Right ventricle myocardium inferior (tissue), 1 donor: ENCODE results near the gene SLC37A2. TPM values are rescaled to one million over a fixed set of nuclear protein-coding genes. Genes with fewer than 3 reads are reported as not detected.
"Not testable (repeated sequence)": the region's sequence is repeated elsewhere in the genome, so short reads cannot be mapped to it uniquely, and the experiment has no call there.

Experiments
- ATAC-seq: fragments of 200-7000 bp; cut with Tn5 transposase; one replicate; pipeline ENCODE4 v1.9.1; 2020; ENCODE audit warnings: mild to moderate bottlenecking, moderate library complexity
- DNase-seq: peaks from one replicate; pipeline ENCODE4 v3.0.0; 2021; ENCODE audit errors: missing footprints
- intact Hi-C: fragments of 100-400 bp; cut with DNase I; formaldehyde crosslinking; loops from one replicate; pipeline ENCODE4 v1.11.0; 2022
- total RNA-seq: library from RNA; stranded (reverse); fragmentation: NEBNext Ultra II Directional; extraction: Animal tissue kit (Norgen Biotek cat#: 25700); gene quantifications from one replicate; pipeline ENCODE4 v1.2.1, GENCODE V29; 2021
- donor health status: DM: no; HTN: yes; CAD: no; lungs with severe emphysema.

Gene SLC37A2
- total RNA-seq, 1 donor from 2014 or later, result 4.2 TPM

DNA sequence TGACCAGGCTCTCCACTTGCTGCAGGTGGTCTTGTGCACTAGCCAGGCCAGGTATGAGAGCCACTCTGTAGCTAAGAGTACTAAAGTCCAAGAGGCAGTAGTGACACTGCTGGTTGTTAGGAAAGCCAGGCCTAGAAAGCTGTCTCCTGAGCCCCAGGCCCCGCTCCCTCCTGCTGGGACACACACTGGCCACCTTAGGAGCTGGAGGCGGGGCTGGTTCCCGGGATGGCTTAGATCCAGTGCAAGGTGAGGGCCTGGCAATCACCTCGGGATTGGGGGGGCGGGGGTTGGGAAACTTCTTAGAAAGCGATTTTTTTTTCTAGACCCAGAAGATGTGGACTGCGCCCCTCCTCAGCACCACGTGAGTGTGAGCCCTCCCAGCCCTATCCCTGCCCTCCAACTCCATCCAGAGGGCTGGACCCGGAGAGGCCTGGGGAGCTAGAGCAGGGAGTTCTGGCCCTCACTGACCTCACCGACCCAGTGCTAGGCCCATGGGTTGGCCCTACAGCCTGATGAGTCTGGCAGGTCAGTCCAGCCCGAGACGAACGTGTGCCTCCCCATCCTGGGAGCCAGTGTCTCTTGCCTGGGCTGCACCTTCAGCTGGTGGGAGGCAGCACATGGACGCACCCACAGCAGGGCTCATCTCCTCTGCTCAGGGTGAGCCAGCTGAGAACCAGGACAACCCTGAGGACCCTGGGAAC lies 18.1 kb downstream of the SLC37A2 start:
- ATAC-seq, result no peak
- DNase-seq, result no peak
- intact Hi-C loops, result no loop called here

DNA sequence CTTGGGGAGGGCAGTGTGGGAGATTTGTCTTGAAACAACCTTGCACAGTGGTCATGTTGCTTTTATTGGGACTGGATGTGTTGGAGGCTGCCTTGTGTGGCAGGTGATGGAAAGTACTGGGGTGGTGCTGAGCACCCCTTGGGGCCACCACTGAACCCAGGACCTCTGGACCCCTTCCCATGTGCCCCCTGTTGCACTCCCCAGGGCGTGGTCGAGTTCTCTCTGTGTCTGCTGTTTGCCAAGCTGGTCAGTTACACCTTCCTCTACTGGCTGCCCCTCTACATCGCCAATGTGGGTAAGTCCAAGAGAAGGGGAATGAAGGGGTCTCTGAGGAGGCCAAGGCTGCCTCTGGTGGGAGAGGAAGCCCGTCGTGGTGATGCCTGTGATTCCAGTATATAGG lies 18.9 kb downstream of the SLC37A2 start:
- ATAC-seq, result no peak
- intact Hi-C loops, result no loop called here

DNA sequence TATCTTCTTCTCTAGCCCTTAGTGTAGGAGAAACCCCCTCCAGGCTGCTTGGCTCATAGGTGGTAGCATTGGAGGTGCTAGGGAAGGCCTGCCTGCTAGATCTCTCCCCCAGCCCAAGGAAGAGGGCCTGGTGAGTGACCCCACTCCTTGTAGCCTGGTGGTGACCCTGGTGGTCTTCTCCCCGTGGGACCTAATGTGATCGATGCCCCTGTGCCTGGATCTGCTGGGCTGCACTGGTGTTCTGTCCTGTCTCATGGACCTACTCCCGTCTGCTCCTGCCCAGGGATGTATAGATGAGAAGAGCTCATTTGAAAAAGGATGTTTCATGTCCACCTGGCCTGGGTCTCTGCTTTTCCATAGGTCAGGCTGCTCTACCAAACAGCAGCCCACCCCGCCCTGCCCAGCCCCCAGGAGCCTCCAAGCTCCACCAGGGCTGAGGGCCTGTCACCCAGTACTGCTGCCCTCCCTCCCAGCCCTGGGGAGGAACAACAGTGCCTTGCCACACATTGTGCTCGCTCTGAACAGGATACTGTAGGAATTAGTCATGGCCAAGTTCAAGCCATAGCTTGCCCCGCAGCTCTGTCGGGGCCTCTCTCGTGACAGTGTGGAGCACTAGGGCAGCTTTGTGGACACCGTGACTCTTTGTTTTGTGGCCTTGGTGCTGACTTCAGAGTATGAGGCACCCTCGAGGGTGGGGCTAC lies 19.7 kb downstream of the SLC37A2 start:
- DNase-seq, result no peak
- intact Hi-C loops, result no loop called here
- ATAC-seq, result no peak

More for the DNA sequence above, 18.9 kb downstream of the SLC37A2 start:
- no peak for DNase-seq

DNA sequence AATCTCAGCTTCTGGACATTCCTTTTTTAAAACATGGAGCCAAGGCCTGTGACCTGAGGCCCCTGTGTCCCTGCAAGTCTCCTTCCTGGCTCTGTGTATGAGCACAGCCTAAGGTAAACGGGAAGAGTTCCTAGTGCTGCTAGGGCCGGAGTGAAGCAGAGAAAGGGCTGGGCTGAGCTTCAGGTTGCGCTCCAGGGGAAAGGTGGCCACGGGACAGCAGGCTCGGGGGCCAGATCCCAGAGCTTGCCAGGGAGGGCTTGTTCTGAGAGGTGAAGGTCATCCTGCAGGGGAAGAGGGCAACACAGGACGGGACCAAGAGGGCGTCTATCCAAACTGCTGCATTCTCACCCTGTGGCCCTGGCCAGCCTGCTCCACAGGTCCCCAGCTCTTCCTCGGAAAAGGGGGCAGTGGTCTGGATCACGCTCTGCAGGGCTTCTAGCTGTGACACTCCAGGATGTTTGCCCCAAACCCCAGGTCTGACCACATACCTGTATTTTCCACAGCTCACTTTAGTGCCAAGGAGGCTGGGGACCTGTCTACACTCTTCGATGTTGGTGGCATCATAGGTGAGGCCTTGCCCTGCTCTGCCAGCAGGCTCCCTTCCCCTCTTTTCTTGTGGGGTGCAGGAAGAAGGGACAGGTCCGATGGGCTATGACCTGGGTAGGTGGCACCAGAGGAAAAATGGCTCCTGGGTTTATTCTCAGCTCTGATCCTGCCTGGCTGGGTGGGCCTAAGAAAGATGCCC lies 20.4 kb downstream of the SLC37A2 start:
- DNase-seq, result no peak
- intact Hi-C loops, result no loop called here
- ATAC-seq, result no peak

DNA sequence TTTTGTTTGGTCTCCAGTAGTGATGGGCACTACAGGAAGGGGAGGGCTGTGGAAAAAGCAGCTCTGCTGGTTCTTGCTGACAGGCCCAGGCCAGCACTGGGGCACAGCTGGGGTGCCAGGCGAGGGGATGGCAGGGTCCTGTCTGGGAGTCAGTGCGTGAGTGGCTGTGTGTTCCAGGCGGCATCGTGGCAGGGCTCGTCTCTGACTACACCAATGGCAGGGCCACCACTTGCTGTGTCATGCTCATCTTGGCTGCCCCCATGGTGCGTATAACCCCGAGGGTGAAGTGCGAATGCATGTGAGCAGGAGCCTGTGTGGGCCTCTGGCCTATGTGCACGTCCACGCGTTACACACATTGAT lies 20.9 kb downstream of the SLC37A2 start:
- intact Hi-C loops, result no loop called here
- ATAC-seq (no peak), DNase-seq (no peak)

DNA sequence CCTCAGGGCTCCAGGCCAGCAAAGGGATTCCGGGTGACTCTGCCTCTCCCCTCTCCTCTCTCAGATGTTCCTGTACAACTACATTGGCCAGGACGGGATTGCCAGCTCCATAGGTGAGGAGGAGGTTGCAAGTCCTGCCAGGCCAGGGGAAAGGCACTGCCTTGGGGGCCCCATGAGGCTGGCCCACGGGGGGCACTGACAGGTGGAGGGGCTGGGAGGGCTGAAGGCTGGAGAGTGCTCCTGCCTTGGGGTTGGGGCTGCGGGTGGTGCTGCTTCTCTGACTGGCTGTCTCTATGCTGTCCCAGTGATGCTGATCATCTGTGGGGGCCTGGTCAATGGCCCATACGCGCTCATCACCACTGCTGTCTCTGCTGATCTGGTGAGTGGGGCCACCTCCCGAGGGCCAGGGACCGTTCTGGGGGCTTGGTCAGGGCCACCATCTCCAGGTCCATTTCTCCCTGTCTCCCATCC lies 21.7 kb downstream of the SLC37A2 start:
- intact Hi-C loops, result no loop called here
- ATAC-seq (no peak), DNase-seq (no peak)

DNA sequence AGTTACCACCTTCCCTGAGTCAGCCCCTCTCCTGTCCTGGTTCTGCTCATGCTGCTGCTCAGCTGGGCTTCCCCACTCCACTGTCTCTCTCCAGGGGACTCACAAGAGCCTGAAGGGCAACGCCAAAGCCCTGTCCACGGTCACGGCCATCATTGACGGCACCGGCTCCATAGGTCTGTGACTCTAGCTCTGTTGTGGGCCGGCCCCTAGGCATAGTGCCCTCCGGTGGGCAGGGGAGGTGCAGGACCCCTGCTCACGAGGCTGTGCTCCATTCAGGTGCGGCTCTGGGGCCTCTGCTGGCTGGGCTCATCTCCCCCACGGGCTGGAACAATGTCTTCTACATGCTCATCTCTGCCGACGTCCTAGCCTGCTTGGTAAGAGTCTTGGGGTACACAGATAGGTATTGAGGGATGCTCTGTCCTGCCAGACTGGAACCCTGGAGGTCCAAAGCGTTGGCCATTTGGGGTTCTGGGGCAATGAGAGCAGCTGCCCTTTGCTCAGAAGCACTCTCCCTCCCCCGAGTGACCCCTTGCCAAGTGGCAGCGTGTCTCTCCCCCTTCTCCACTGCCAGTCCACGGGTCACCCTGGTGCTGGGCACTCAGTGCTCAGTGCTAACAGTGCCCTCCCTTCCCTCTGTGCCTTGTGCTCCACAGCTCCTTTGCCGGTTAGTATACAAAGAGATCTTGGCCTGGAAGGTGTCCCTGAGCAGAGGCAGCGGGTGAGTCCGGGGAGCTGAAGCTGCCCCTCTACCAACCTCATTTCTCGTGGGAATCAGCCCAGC lies 22.4 kb downstream of the SLC37A2 start:
- intact Hi-C loops, result no loop called here
- DNase-seq, result no peak
- no peak for ATAC-seq

DNA sequence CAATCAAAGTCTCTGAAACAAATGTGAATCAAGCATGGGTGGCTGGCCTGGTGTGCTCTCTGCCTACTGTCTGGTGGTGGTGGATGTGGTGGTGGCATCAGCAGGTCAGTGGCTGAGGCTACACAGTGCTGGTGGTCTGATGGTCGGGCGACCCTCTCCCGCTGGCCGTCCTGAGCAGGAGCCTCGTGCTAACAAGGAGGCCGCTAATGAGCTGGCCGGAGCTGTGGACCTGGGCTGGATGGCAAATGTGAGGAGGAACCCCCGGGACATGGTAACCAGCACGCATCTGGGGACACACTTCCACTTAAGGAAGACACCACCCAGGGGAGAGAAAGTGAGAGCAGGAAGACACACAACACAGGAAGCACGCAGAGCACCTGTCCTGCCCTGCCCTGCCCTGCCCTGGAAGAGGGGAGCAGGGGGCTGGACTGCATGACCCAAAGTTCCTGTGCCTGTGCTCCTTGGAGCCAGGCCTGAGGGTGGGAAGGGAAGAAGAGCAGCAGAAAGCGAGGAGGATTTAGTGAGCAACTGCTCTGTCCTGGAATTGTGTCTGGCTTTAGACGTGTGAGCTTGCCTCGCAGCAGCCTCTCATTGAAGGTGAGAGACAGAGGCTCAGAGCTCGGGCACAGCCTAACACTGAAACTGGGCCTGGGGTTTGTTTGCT lies 23.7 kb downstream of the SLC37A2 start:
- intact Hi-C loops, result no loop called here
- ATAC-seq, result no peak
- no peak for DNase-seq

DNA sequence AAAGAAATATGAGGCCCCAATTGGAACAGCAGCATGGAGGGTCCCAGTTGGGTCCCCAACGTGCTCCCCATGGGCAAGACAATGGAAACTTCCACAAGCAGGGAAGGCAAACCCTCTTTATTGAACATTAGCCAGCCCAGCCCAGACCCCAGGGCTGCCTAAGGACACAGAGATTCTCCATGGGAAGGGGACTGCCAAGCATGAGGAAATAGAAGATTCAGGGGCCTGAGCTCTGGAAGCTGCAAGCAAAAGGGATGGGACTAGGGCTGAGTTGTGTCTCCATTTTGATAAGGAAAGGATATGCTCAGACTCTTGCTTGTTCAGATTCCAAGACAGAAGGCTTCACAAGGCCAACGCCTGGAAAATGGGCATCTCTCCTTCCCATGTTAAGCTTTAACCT lies 25.0 kb downstream of the SLC37A2 start:
- DNase-seq, result no peak
- ATAC-seq, result no peak
- intact Hi-C loops, result no loop called here

DNA sequence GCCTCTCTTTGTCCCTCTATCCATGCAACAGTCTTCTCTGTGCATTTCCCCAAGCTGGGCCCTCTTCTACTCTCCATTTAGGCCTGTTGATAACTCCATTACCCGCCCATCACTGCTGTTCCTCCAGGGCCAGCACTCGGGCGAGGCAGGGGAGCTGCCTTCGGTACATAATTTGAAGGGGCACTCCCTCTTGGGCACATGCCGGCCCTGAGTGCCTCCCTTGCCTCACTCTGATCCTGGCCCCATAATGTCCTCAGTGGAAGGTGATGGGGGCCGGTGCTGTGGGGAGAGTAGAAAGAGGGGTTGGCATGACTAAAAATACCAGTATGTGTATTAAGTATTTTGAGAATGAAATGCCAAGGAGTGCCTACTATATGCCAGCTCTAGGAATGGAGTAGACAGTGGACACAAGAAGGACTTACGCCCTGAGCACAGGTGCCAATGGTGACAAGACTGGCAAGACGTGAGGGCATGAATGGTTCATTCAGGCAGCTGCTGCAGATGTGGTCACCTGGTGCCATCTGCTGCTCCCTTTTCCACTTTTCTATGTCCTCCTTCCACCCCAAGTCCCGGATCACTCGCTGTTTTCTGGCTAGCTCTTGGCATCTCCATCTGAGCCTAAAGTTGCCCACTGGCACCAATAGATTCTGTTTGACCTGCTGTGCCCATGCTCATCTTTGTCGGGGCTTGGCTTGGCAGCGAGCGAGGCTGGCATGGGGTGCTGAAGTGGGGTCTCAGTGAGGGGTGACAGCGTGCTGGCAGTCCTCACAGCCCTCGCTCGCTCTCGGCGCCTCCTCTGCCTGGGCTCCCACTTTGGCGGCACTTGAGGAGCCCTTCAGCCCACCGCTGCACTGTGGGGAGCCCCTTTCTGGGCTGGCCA lies 25.7 kb downstream of the SLC37A2 start:
- intact Hi-C loops, result no loop called here
- DNase-seq (no peak), ATAC-seq (no peak)

DNA sequence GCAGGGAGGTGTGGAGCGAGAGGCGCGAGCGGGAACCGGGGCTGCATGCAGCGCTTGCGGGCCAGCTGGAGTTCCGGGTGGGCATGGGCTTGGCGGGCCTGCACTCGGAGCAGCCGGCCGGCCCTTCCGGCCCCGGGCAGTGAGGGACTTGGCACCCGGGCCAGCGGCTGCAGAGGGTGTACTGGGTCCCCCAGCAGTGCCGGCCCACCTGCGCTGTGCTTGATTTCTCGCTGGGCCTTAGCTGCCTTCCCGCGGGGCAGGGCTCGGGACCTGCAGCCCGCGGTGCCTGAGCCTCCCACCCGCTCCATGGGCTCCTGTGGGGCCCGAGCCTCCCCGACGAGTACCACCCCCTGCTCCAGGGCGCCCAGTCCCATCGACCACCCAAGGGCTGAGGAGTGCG lies 26.4 kb downstream of the SLC37A2 start:
- DNase-seq, intact Hi-C loops, ATAC-seq: not testable (repeated sequence)

DNA sequence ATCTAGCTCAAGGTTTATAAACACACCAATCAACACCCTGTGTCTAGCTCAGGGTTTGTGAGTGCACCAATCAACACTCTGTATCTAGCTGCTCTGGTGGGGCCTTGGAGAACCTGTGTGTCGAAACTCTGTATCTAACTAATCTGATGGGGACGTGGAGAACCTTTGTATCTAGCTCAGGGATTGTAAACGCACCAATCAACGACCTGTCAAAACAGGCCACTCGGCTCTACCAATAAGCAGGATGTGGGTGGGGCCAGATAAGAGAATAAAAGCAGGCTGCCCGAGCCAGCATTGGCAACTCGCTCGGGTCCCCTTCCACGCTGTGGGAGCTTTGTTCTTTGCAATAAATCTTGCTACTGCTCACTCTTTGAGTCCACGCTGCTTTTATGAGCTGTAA lies 27.0 kb downstream of the SLC37A2 start:
- ATAC-seq, DNase-seq: not testable (repeated sequence)
- intact Hi-C loops, result loop anchor here (5.0 to 10.0 kb wide), 2 partner anchors 257 to 345 kb away; no protein-coding TSS in a partner anchor

DNA sequence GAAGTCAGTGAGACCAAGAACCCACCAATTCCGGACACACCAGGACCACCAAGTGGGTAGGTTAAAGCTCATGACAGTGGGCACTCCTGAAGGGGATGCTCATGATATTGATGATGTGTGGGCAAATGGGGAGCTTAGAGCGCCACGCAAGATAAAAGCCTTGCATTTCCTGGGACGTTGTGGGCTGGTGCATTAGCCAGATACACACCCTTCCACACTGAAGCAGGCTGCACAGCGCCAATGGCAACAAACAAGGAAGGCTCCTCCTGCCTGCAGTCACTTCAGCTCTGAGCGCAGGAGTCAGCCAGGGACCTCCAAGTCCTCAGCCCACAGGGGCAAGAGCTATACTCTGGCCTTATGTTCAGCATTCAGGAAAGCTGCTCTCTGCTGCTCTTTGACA lies 27.7 kb downstream of the SLC37A2 start:
- ATAC-seq (no peak), DNase-seq (no peak)
- intact Hi-C loops, result loop anchor here (1.0 to 10.0 kb wide), 3 partner anchors 256 to 344 kb away; no protein-coding TSS in a partner anchor

DNA sequence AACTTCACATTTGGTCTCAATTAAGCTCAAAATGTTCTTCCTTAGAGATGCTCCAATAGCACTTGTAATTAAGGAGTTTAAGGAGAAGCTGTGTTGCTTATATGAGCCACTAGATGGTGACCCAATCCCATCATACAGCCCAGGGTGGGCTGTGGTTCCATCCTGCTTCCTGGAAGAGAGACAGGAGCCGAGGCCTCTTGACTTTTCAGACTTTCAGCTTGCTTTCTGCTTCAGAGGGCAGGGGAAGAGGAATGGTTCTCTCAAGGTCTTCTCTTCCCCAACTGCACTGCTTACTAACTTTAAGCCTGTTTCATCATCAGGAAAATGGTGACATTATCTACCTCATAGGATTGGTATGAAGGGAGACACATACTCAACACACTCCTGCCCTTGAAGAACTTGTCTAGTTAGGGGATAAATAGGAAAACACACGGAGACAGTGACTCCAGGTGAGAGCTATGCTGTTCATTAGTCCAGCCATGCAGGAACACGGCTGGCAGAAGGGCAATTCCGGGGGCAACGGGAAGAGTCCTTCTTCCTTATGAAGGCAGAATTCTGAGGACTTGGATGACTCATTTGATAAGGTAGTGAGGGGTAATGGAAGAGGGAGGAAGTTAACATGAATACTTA lies 28.3 kb downstream of the SLC37A2 start:
- ATAC-seq, result peak; percentile 88
- intact Hi-C loops, result loop anchor here (1.0 to 10.0 kb wide), 3 partner anchors 256 to 343 kb away; no protein-coding TSS in a partner anchor
- no peak for DNase-seq

DNA sequence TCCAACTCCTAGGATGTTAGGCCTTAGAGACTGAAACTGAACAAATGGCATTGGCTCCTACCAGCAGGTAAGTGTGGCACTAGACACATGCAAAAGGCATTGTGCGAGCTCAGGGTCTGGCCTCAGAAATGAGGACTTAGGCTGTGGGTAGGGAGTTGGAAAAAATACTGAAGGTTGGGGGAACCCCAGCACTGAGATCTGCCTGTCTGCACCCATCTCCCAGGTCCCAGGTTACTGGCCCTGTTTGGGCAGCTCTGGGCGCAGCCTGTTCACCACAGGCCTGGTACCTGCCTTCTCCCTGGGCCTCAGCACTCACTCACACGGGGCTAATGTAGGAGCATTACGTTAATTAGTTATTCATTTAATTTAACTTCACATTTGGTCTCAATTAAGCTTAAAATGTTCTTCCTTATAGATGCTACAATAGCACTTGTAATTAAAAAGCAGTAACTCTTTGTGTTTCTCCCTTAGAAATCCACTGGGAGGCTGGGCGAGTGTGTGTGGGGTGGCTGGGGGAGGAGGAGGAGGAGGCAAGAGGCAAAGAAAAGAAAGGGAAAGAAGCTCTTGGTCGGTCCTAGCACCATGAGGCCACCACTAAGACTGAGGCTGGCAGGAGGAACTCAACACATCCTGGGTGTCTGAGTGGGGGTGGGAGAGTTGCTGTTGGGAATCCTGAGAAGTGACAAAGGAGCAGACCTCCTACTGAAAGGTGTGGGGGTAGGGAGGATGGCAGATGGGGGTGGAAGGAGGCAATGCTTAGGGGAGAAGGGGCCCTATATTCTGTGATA lies 29.0 kb downstream of the SLC37A2 start:
- intact Hi-C loops, result loop anchor here (1.0 to 10.0 kb wide), 3 partner anchors 255 to 343 kb away; no protein-coding TSS in a partner anchor
- no peak for ATAC-seq
- no peak for DNase-seq

DNA sequence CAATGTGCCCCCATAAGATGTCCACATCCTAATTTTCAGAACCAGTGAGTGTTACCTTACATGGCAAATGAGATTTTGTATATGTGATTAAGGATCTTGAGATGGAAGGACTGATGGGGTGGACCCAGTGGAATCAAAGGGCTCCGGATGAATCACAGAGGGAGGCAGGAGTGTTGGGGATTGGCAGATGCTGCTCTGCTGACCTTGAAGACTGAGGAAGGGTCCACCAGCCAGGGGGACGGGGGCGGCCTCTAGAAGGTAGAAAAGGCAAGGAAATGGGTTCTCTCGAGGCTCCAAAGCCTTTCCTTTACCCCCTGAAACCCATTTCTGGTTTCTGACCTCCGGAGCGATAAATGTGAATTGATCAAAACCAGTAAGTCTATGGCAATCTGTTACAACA lies 29.6 kb downstream of the SLC37A2 start:
- intact Hi-C loops, result loop anchor here (5.0 to 10.0 kb wide), 2 partner anchors 255 to 342 kb away; no protein-coding TSS in a partner anchor
- no peak for DNase-seq
- no peak for ATAC-seq
